HCT116 (cell line): ENCODE data around the gene TMEM156. TPM values are rescaled to one million over a fixed set of nuclear protein-coding genes. Genes with fewer than 3 reads are reported as not detected.

Source experiments
- ATAC-seq: fragments of 200-7000 bp; cut with Tn5 transposase; 2 replicates; pipeline ENCODE4 v1.9.1; 2020; ENCODE audit warnings: mild to moderate bottlenecking, moderate library complexity
- BruUV-seq: library from RNA; stranded (reverse); fragments of 400-500 nt; replicated peaks from 2 replicates; lab custom pipeline; 2021; lab: Mats Ljungman, UMichigan
- CTCF ChIA-PET: fragments of 300-600 bp; sonication (Branson Sonifier 250); formaldehyde crosslinking; loops from one replicate; lab custom pipeline; 2021; ENCODE audit warnings: antibody characterized with exemption; lab: Charles Lee
- POLR2A ChIA-PET: fragments of 300-600, 350-600 bp; sonication (Branson Sonifier 250); formaldehyde crosslinking; loops from one replicate; lab custom pipeline; 2021; ENCODE audit warnings: antibody characterized with exemption; lab: Charles Lee
- RAD21 ChIA-PET, 2 experiments: fragments of 300-600 bp; sonication (Branson Sonifier 250); formaldehyde crosslinking; loops; one replicate each; lab custom pipeline; 2023; ENCODE audit warnings: low total read pairs in 2 of 2; ENCODE audit not compliant: uncharacterized antibody in 2 of 2, unreplicated experiment in 2 of 2, low non-redundant PET in 1 of 2; lab: Charles Lee
- DNase-seq: peaks from one replicate; pipeline ENCODE4 v3.0.0-alpha.2; 2010; ENCODE audit warnings: low read depth, low spot score
- H2AFZ ChIP-seq: fragments of 200-600 bp; shearing (Covaris generic), sonication (generic); 2 replicates; pipeline ENCODE4 v1.6.1; 2017; ENCODE audit warnings: low read depth, mixed run types, mixed read lengths, antibody characterized with exemption, low read length; ENCODE audit not compliant: poor library complexity, severe bottlenecking
- H3K27ac ChIP-seq: 2 replicates; pipeline ENCODE4 v1.5.1; 2012; ENCODE audit warnings: low read depth, low read length
- H3K27me3 ChIP-seq: fragments of 200-600 bp; sonication (generic); 2 replicates; pipeline ENCODE4 v1.6.1; 2016; ENCODE audit warnings: mixed run types, low read length, mixed read lengths; ENCODE audit not compliant: insufficient read depth
- H3K36me3 ChIP-seq, 2 experiments: fragments of 200-500 bp in 1 of 2; fragments of 200-600 bp in 1 of 2; sonication (Bioruptor generic) in 1 of 2; sonication (generic) in 1 of 2; 2 replicates each; pipeline versions ENCODE4 v1.5.1 to v1.6.1; 2014 to 2016; ENCODE audit warnings: low read length in 2 of 2, inconsistent platforms in 1 of 2, mixed read lengths in 1 of 2, mixed run types in 1 of 2; ENCODE audit not compliant: insufficient read depth in 2 of 2, control insufficient read depth in 1 of 2
- H3K4me1 ChIP-seq, 2 experiments: fragments of 200-600 bp in 1 of 2; sonication (generic) in 1 of 2; 2 replicates each; pipeline versions ENCODE4 v1.5.1 to v1.6.1; 2012 to 2017; ENCODE audit warnings: low read length in 2 of 2, inconsistent platforms in 1 of 2, mild to moderate bottlenecking in 1 of 2, mixed read lengths in 1 of 2, mixed run types in 1 of 2, moderate library complexity in 1 of 2; ENCODE audit not compliant: insufficient read depth in 2 of 2, control insufficient read depth in 1 of 2
- H3K4me2 ChIP-seq: fragments of 200-600 bp; sonication (generic); 2 replicates; pipeline ENCODE4 v1.6.1; 2017; ENCODE audit warnings: mixed run types, low read length, mixed read lengths
- H3K4me3 ChIP-seq, 2 experiments: fragments of 200-600 bp in 1 of 2; sonication (generic) in 1 of 2; replicated peaks in 1 of 2; 2 replicates each; pipeline ENCODE4 v1.5.1; 2011 to 2016; ENCODE audit warnings: low read length in 2 of 2, control low read depth in 1 of 2, low read depth in 1 of 2, mild to moderate bottlenecking in 1 of 2, mixed read lengths in 1 of 2, mixed run types in 1 of 2
- H3K79me2 ChIP-seq: fragments of 200-600 bp; sonication (generic); 2 replicates; pipeline ENCODE4 v1.6.1; 2017; ENCODE audit warnings: mild to moderate bottlenecking, mixed run types, low read length, moderate library complexity, mixed read lengths; ENCODE audit not compliant: insufficient read depth
- H3K9ac ChIP-seq: fragments of 200-600 bp; sonication (generic); 2 replicates; pipeline ENCODE4 v1.6.1; 2016; ENCODE audit warnings: low read length, mixed read lengths
- H3K9me2 ChIP-seq: fragments of 200-600 bp; sonication (generic), shearing (Covaris generic); 2 replicates; pipeline ENCODE4 v1.6.1; 2017; ENCODE audit warnings: mixed run types, mild to moderate bottlenecking, moderate library complexity; ENCODE audit not compliant: insufficient read depth
- H3K9me3 ChIP-seq, 2 experiments: fragments of 200-500 bp in 1 of 2; fragments of 200-600 bp in 1 of 2; sonication (Bioruptor generic) in 1 of 2; sonication (generic) in 1 of 2; 2 replicates each; pipeline ENCODE4 v1.6.1; 2014 to 2017; ENCODE audit warnings: low read length in 2 of 2, mixed read lengths in 2 of 2, inconsistent platforms in 1 of 2, low read depth in 1 of 2, mild to moderate bottlenecking in 1 of 2, mixed run types in 1 of 2, moderate library complexity in 1 of 2; ENCODE audit not compliant: control insufficient read depth in 1 of 2, insufficient read depth in 1 of 2
- H4K20me1 ChIP-seq: fragments of 200-600 bp; sonication (generic), shearing (Covaris generic); 2 replicates; pipeline ENCODE4 v1.6.1; 2017; ENCODE audit warnings: mixed run types, mild to moderate bottlenecking, moderate library complexity; ENCODE audit not compliant: insufficient read depth
- CBX3 ChIP-seq: IDR thresholded peaks from 2 replicates; pipeline ENCODE4 v1.6.1; 2012; ENCODE audit warnings: low read depth
- EGR1 ChIP-seq: IDR thresholded peaks from 2 replicates; pipeline ENCODE4 v1.6.1; 2012; ENCODE audit warnings: low read depth
- EZH2 ChIP-seq: fragments of 200-600 bp; sonication (generic); IDR thresholded peaks from 2 replicates; pipeline ENCODE4 v1.6.1; 2017; ENCODE audit warnings: antibody characterized with exemption, mixed run types
- EZH2phosphoT487 ChIP-seq: fragments of 200-600 bp; IDR thresholded peaks from 2 replicates; pipeline ENCODE4 v1.6.1; 2018; ENCODE audit warnings: antibody characterized with exemption, borderline replicate concordance
- JUND ChIP-seq: IDR thresholded peaks from 2 replicates; pipeline ENCODE4 v1.6.1; 2012
- MAX ChIP-seq: IDR thresholded peaks from 2 replicates; pipeline ENCODE4 v1.6.1; 2012
- POLR2A ChIP-seq: IDR thresholded peaks from 2 replicates; pipeline ENCODE4 v1.7.0; 2011; ENCODE audit warnings: borderline replicate concordance; ENCODE audit not compliant: insufficient read depth, insufficient read length; ENCODE audit errors: extremely low read depth
- POLR2AphosphoS5 ChIP-seq: IDR thresholded peaks from 2 replicates; pipeline ENCODE4 v1.6.1; 2011; ENCODE audit warnings: mild to moderate bottlenecking, low read depth, low read length, moderate library complexity
- RAD21 ChIP-seq: IDR thresholded peaks from 2 replicates; pipeline ENCODE4 v1.6.1; 2012; ENCODE audit warnings: low read depth, mild to moderate bottlenecking
- SRF ChIP-seq: IDR thresholded peaks from 2 replicates; pipeline ENCODE4 v1.6.1; 2012; ENCODE audit warnings: low read depth
- TCF7L2 ChIP-seq: IDR thresholded peaks from 2 replicates; pipeline ENCODE4 v1.7.0; 2011; ENCODE audit warnings: borderline replicate concordance, inconsistent platforms; ENCODE audit not compliant: insufficient read depth, insufficient read length; ENCODE audit errors: extremely low read depth
- YY1 ChIP-seq: IDR thresholded peaks from 2 replicates; pipeline ENCODE4 v1.6.1; 2011; ENCODE audit warnings: low read length, low read depth, moderate library complexity, mild to moderate bottlenecking; ENCODE audit not compliant: insufficient replicate concordance; ENCODE audit errors: extremely low read depth
- ZFX ChIP-seq: fragments of 450-650 bp; IDR thresholded peaks from 2 replicates; pipeline ENCODE4 v1.6.1; 2017
- ZNF274 ChIP-seq: fragments of 200-500 bp; sonication (Bioruptor generic); IDR thresholded peaks from 2 replicates; pipeline ENCODE4 v1.6.1; 2014; ENCODE audit warnings: mild to moderate bottlenecking, low read depth, low read length, inconsistent platforms
- intact Hi-C: fragments of 100-400 bp; cut with micrococcal nuclease; formaldehyde crosslinking; loops from 2 replicates; pipeline ENCODE4 v1.10.0; 2022
- total RNA-seq: library from RNA; stranded (reverse); gene quantifications from one replicate; pipeline ENCODE4 v1.2.1, GENCODE V29; 2021; ENCODE audit not compliant: unreplicated experiment
- TF ChIP-seq, protein P1 (sequence below): IDR thresholded peaks from 2 replicates; pipeline ENCODE4 v1.6.1; 2012
- TF ChIP-seq, protein P2 (sequence below): IDR thresholded peaks from 2 replicates; pipeline ENCODE4 v1.6.1; 2011; ENCODE audit warnings: mild to moderate bottlenecking, low read length, moderate library complexity; ENCODE audit not compliant: insufficient replicate concordance; ENCODE audit errors: extremely low read depth

The TMEM156 gene
- total RNA-seq, 1 experiment from 2014 or later: 0.22 TPM

- no peak overlapping the region for H3K9ac ChIP-seq
- RAD21 ChIA-PET: no interaction called here
- no TSS peak for BruUV-seq
- DNase-seq (no peak), ATAC-seq (no peak)
- H3K9me3 ChIP-seq: no peaks in the 10 kb centered on the region
- H3K36me3 ChIP-seq: no peaks in the 10 kb centered on the region
- POLR2A ChIA-PET: no interaction called here
- H3K27me3 ChIP-seq: no peaks in the 10 kb centered on the region
- TF ChIP-seq POLR2A (no peak), EZH2phosphoT487 (no peak), ZNF274 (no peak), CBX3 (no peak), RAD21 (no peak), SRF (no peak), EZH2 (no peak), EGR1 (no peak), ZFX (no peak)
- TF ChIP-seq, protein P1, sequence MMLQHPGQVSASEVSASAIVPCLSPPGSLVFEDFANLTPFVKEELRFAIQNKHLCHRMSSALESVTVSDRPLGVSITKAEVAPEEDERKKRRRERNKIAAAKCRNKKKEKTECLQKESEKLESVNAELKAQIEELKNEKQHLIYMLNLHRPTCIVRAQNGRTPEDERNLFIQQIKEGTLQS: no peak
- no peak overlapping the region for H3K4me3 ChIP-seq
- H3K4me2 ChIP-seq: no peak overlapping the region
- no peak overlapping the region for H3K27ac ChIP-seq
- H2AFZ ChIP-seq: peak overlapping the region; percentile 36
- H3K79me2 ChIP-seq: no peaks in the 10 kb centered on the region
- H3K4me1 ChIP-seq: peaks cover 3% of the 10 kb centered on the region in 2 experiments; a peak in 3 of 4 replicates
- CTCF ChIA-PET: no interaction called here
- intact Hi-C loops: no loop called here
- H4K20me1 ChIP-seq: no peaks in the 10 kb centered on the region
- no peaks in the 10 kb centered on the region for H3K9me2 ChIP-seq
Measured at GRCh38 chr4:39037941-39038340, 5.7 kb upstream of the TMEM156 start.

GRCh38 chr4:39037491-39037825, 5.2 kb upstream of the TMEM156 start:
- H3K4me3 ChIP-seq: no peak overlapping the region
- H3K36me3 ChIP-seq: no peaks in the 10 kb centered on the region
- H3K27ac ChIP-seq: no peak overlapping the region
- no peaks in the 10 kb centered on the region for H3K9me2 ChIP-seq
- ATAC-seq (no peak), DNase-seq (no peak)
- no peaks in the 10 kb centered on the region for H3K9me3 ChIP-seq
- H2AFZ ChIP-seq: no peak overlapping the region
- H3K79me2 ChIP-seq: no peaks in the 10 kb centered on the region
- no peak overlapping the region for H3K9ac ChIP-seq
- H3K4me1 ChIP-seq: peaks cover 2 to 7% of the 10 kb centered on the region in 2 experiments; a peak in 3 of 4 replicates
- no peak for TF ChIP-seq MAX
- TF ChIP-seq POLR2A: no peak
- TF ChIP-seq EZH2phosphoT487: no peak
- TF ChIP-seq, protein P1: no peak
- TF ChIP-seq POLR2AphosphoS5: no peak
- TF ChIP-seq, protein P2, sequence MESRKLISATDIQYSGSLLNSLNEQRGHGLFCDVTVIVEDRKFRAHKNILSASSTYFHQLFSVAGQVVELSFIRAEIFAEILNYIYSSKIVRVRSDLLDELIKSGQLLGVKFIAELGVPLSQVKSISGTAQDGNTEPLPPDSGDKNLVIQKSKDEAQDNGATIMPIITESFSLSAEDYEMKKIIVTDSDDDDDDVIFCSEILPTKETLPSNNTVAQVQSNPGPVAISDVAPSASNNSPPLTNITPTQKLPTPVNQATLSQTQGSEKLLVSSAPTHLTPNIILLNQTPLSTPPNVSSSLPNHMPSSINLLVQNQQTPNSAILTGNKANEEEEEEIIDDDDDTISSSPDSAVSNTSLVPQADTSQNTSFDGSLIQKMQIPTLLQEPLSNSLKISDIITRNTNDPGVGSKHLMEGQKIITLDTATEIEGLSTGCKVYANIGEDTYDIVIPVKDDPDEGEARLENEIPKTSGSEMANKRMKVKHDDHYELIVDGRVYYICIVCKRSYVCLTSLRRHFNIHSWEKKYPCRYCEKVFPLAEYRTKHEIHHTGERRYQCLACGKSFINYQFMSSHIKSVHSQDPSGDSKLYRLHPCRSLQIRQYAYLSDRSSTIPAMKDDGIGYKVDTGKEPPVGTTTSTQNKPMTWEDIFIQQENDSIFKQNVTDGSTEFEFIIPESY: no peak
- TF ChIP-seq JUND: no peak
- no peak for TF ChIP-seq TCF7L2
- TF ChIP-seq ZNF274: no peak
- TF ChIP-seq YY1: no peak
- no peak overlapping the region for H3K4me2 ChIP-seq
- no peaks in the 10 kb centered on the region for H3K27me3 ChIP-seq
- ChIA-PET POLR2A (no interaction called here), CTCF (no interaction called here), RAD21 (no interaction called here)
- intact Hi-C loops: no loop called here
- no peaks in the 10 kb centered on the region for H4K20me1 ChIP-seq
- no TSS peak for BruUV-seq
